H1 (cell line): ENCODE measurements around the gene STEAP3.

ENCODE experiments used
- ATF3 ChIP-seq: IDR thresholded peaks from 2 replicates; pipeline ENCODE4 v1.6.1; 2011; ENCODE audit warnings: low read depth, mild to moderate bottlenecking, low read length; ENCODE audit not compliant: insufficient read depth
- CBX5 ChIP-seq: fragments of 300-800, 300-1000 bp; sonication (generic); IDR thresholded peaks from 2 replicates; pipeline ENCODE4 v1.7.1; 2016; ENCODE audit warnings: antibody characterized with exemption, low read length, low read depth
- CEBPB ChIP-seq: IDR thresholded peaks from 2 replicates; pipeline ENCODE4 v1.6.1; 2012; ENCODE audit warnings: low read depth, low read length
- CTCF ChIP-seq, 3 experiments: IDR thresholded peaks; 1 replicate in 2 of 3; 2 replicates in 1 of 3; pipeline versions ENCODE4 v1.5.1 to v1.6.1; 2011; ENCODE audit warnings: low read length in 3 of 3, mild to moderate bottlenecking in 3 of 3, inconsistent platforms in 2 of 3, low read depth in 1 of 3, moderate library complexity in 1 of 3; ENCODE audit not compliant: insufficient read depth in 1 of 3; ENCODE audit errors: control extremely low read depth in 1 of 3
- EGR1 ChIP-seq: IDR thresholded peaks from 2 replicates; pipeline ENCODE4 v1.6.1; 2011; ENCODE audit warnings: low read depth, low read length, borderline replicate concordance
- HDAC2 ChIP-seq, 2 experiments: fragments of 300-600 bp in 1 of 2; sonication (generic) in 1 of 2; IDR thresholded peaks; 2 replicates each; pipeline ENCODE4 v1.6.1; 2011 to 2012; ENCODE audit warnings: low read depth in 2 of 2, low read length in 2 of 2, mild to moderate bottlenecking in 2 of 2, moderate library complexity in 2 of 2, borderline replicate concordance in 1 of 2, inconsistent platforms in 1 of 2
- MAFK ChIP-seq: IDR thresholded peaks from 2 replicates; pipeline ENCODE4 v1.6.1; 2012; ENCODE audit warnings: low read depth, mild to moderate bottlenecking, improper control_type of control experiment, low read length
- POLR2A ChIP-seq, 2 experiments: IDR thresholded peaks; 1 replicate in 1 of 2; 2 replicates in 1 of 2; pipeline ENCODE4 v1.6.1; 2011; ENCODE audit warnings: low read depth in 2 of 2, low read length in 2 of 2, mild to moderate bottlenecking in 2 of 2; ENCODE audit errors: control extremely low read depth in 1 of 2
- POLR2AphosphoS5 ChIP-seq: IDR thresholded peaks from 2 replicates; pipeline ENCODE4 v1.6.1; 2011; ENCODE audit warnings: low read depth, low read length
- SUZ12 ChIP-seq: fragments of 200-600 bp; sonication (generic); IDR thresholded peaks from 2 replicates; pipeline ENCODE4 v1.6.1; 2012; ENCODE audit warnings: mild to moderate bottlenecking, inconsistent platforms, low read length, moderate library complexity, mixed read lengths
- TAF1 ChIP-seq: IDR thresholded peaks from 2 replicates; pipeline ENCODE4 v1.6.1; 2011; ENCODE audit warnings: mild to moderate bottlenecking, low read depth, low read length
- TBP ChIP-seq: IDR thresholded peaks from 2 replicates; pipeline ENCODE4 v1.6.1; 2011; ENCODE audit warnings: low read depth, low read length, improper control_type of control experiment
- TCF12 ChIP-seq: IDR thresholded peaks from 2 replicates; pipeline ENCODE4 v1.6.1; 2011; ENCODE audit warnings: low read depth, mild to moderate bottlenecking, low read length
- TEAD4 ChIP-seq: IDR thresholded peaks from 2 replicates; pipeline ENCODE4 v1.6.1; 2012; ENCODE audit warnings: low read depth, low read length, inconsistent platforms, mixed read lengths

GRCh38 chr2:119201815-119202214 lies 21.8 kb upstream of the STEAP3 start:
- TF ChIP-seq TAF1 (no peak), TBP (no peak), POLR2A (IDR thresholded peaks at IDR 0.05; ENCODE audit: control extremely low read depth in 1 of 2, low read depth in 2 of 2, low read length in 2 of 2) (no peak), TCF12 (no peak), CTCF (IDR thresholded peaks at IDR 0.05; ENCODE audit: control extremely low read depth in 1 of 3, insufficient read depth in 1 of 3, low read depth in 1 of 3, low read length in 3 of 3) (no peak), SUZ12 (no peak), HDAC2 (IDR thresholded peaks at IDR 0.05; ENCODE audit: borderline replicate concordance in 1 of 2, low read depth in 2 of 2, low read length in 2 of 2) (no peak), POLR2AphosphoS5 (no peak), CEBPB (no peak), MAFK (no peak), EGR1 (no peak), CBX5 (no peak), TEAD4 (no peak), ATF3 (no peak)
